ES-I3 (cell line): ENCODE data around the gene CLTRN.
"Not testable (repeated sequence)": the region's sequence is repeated elsewhere in the genome, so short reads cannot be mapped to it uniquely, and the experiment has no call there.

ENCODE experiments used
- H3K36me3 ChIP-seq: 2 replicates; pipeline ENCODE4 v1.6.1; 2013; ENCODE audit warnings: mild to moderate bottlenecking, low read length, control low read depth, moderate library complexity; ENCODE audit not compliant: insufficient read depth
- H3K4me1 ChIP-seq: 2 replicates; pipeline ENCODE4 v1.6.1; 2013; ENCODE audit warnings: mild to moderate bottlenecking, control low read depth, low read length; ENCODE audit not compliant: insufficient read depth
- H3K9ac ChIP-seq: 2 replicates; pipeline ENCODE4 v1.6.1; 2013; ENCODE audit warnings: low read depth, mild to moderate bottlenecking, low read length, moderate library complexity
- H3K9me3 ChIP-seq: 2 replicates; pipeline ENCODE4 v1.6.1; 2013; ENCODE audit warnings: mild to moderate bottlenecking, low read length, moderate library complexity; ENCODE audit not compliant: control insufficient read depth, insufficient read depth

CLTRN gene

GRCh38 chrX:15664487-15665444 lies at the start of gene CLTRN:
TSS of gene CLTRN (minus strand) at chrX:15664805. CDS start at chrX:15664775, 30 bp downstream.
- Histone ChIP-seq H3K36me3 (no peaks in the 10 kb centered on the region), H3K9ac (peak within 1 kb of the TSS; percentile 4), H3K4me1 (peaks cover 13% of the 10 kb centered on the region), H3K9me3 (no peaks in the 10 kb centered on the region)

GRCh38 chrX:15704273-15704672 lies 39.7 kb upstream of the CLTRN start:
- not testable (repeated sequence) for H3K9ac ChIP-seq, H3K36me3 ChIP-seq, H3K9me3 ChIP-seq, H3K4me1 ChIP-seq

- H3K9ac ChIP-seq, H3K36me3 ChIP-seq, H3K4me1 ChIP-seq, H3K9me3 ChIP-seq: not testable (repeated sequence)
Measured at GRCh38 chrX:15703809-15704208, 39.2 kb upstream of the CLTRN start.

GRCh38 chrX:15702488-15703371 lies 38.1 kb upstream of the CLTRN start:
- Histone ChIP-seq H3K9me3 (no peaks in the 10 kb centered on the region), H3K4me1 (no peaks in the 10 kb centered on the region), H3K9ac (no peak overlapping the region), H3K36me3 (peaks cover 5% of the 10 kb centered on the region)

GRCh38 chrX:15696516-15696915 lies 31.9 kb upstream of the CLTRN start:
- Histone ChIP-seq H3K4me1 (no peaks in the 10 kb centered on the region), H3K36me3 (peaks cover 11% of the 10 kb centered on the region)

GRCh38 chrX:15694941-15695451 lies 30.4 kb upstream of the CLTRN start:
- Histone ChIP-seq H3K36me3 (peaks cover 12% of the 10 kb centered on the region), H3K9ac (no peak overlapping the region)

More at GRCh38 chrX:15696516-15696915, 31.9 kb upstream of the CLTRN start:
- Histone ChIP-seq H3K9ac (no peak overlapping the region), H3K9me3 (no peaks in the 10 kb centered on the region)

GRCh38 chrX:15686818-15687685 lies 22.4 kb upstream of the CLTRN start:
- no peak overlapping the region for H3K9ac ChIP-seq
- no peaks in the 10 kb centered on the region for H3K4me1 ChIP-seq
- no peaks in the 10 kb centered on the region for H3K9me3 ChIP-seq
- H3K36me3 ChIP-seq, result peaks cover 8% of the 10 kb centered on the region

More at GRCh38 chrX:15694941-15695451, 30.4 kb upstream of the CLTRN start:
- Histone ChIP-seq H3K4me1 (no peaks in the 10 kb centered on the region), H3K9me3 (no peaks in the 10 kb centered on the region)

- no peaks in the 10 kb centered on the region for H3K9me3 ChIP-seq
- no peak overlapping the region for H3K9ac ChIP-seq
- no peaks in the 10 kb centered on the region for H3K4me1 ChIP-seq
- peaks cover 6% of the 10 kb centered on the region; the same call in 1 of the 2 replicates for H3K36me3 ChIP-seq
Measured at GRCh38 chrX:15683193-15683592, 18.6 kb upstream of the CLTRN start.

- no peaks in the 10 kb centered on the region for H3K9me3 ChIP-seq
- peaks cover 6% of the 10 kb centered on the region; the same call in 1 of the 2 replicates for H3K36me3 ChIP-seq
- H3K9ac ChIP-seq, result no peak overlapping the region
Measured at GRCh38 chrX:15681433-15681832, 16.8 kb upstream of the CLTRN start.

GRCh38 chrX:15680401-15680800 lies 15.8 kb upstream of the CLTRN start:
- Histone ChIP-seq H3K9me3 (no peaks in the 10 kb centered on the region), H3K9ac (no peak overlapping the region), H3K36me3 (peaks cover 6% of the 10 kb centered on the region; the same call in 1 of the 2 replicates), H3K4me1 (peaks cover 6% of the 10 kb centered on the region; the same call in 1 of the 2 replicates)

More at GRCh38 chrX:15681433-15681832, 16.8 kb upstream of the CLTRN start:
- peaks cover 6% of the 10 kb centered on the region; the same call in 1 of the 2 replicates for H3K4me1 ChIP-seq

GRCh38 chrX:15679246-15679645 lies 14.6 kb upstream of the CLTRN start:
- Histone ChIP-seq H3K9me3 (no peaks in the 10 kb centered on the region), H3K9ac (no peak overlapping the region), H3K4me1 (peaks cover 6% of the 10 kb centered on the region; the same call in 1 of the 2 replicates), H3K36me3 (peaks cover 6% of the 10 kb centered on the region; the same call in 1 of the 2 replicates)

- Histone ChIP-seq H3K9me3 (no peaks in the 10 kb centered on the region), H3K9ac (no peak overlapping the region), H3K4me1 (peaks cover 6% of the 10 kb centered on the region; the same call in 1 of the 2 replicates), H3K36me3 (peaks cover 6% of the 10 kb centered on the region; the same call in 1 of the 2 replicates)
Measured at GRCh38 chrX:15678339-15678738, 13.7 kb upstream of the CLTRN start.

GRCh38 chrX:15676886-15677285 lies 12.3 kb upstream of the CLTRN start:
- Histone ChIP-seq H3K36me3 (peaks cover 6% of the 10 kb centered on the region; the same call in 1 of the 2 replicates), H3K4me1 (peaks cover 6% of the 10 kb centered on the region; the same call in 1 of the 2 replicates), H3K9ac (peak overlapping the region; percentile 9; the same call in 1 of the 2 replicates), H3K9me3 (no peaks in the 10 kb centered on the region)
